Sciatic nerve (tissue), 2 donors: ENCODE data around the gene HTR1E. TPM values are rescaled to one million over a fixed set of nuclear protein-coding genes. Genes with fewer than 3 reads are reported as not detected.
"Not testable (repeated sequence)": the region's sequence is repeated elsewhere in the genome, so short reads cannot be mapped to it uniquely, and the experiment has no call there.

ENCODE experiments used
- ATAC-seq: fragments of 200-7000 bp; cut with Tn5 transposase; one replicate; pipeline ENCODE4 v1.9.1; 2020; ENCODE audit warnings: mild to moderate bottlenecking, moderate library complexity
- DNase-seq: peaks from one replicate; pipeline ENCODE4 v3.0.0-alpha.2; 2020; ENCODE audit warnings: low spot score
- intact Hi-C: fragments of 100-400 bp; cut with DNase I; formaldehyde crosslinking; loops from one replicate; pipeline ENCODE4 v1.14.2; 2022
- total RNA-seq: library from RNA; stranded (reverse); fragmentation: NEBNext Ultra II Directional; extraction: Animal tissue kit (Norgen Biotek cat#: 25700); gene quantifications from one replicate; pipeline ENCODE4 v1.2.1, GENCODE V29; 2021
- donor health status: DM: no; HTN: no; CAD: no.
- donor health status: DM: no; HTN: no; CAD: no.

HTR1E gene
- not detected for total RNA-seq

GRCh38 chr6:86937219-86938079 is at the start of gene HTR1E:
HTR1E (plus strand) TSS chr6:86937528; CDS start chr6:87015335, 77,807 bp downstream.
- peak; percentile 53 for ATAC-seq
- intact Hi-C loops: loop anchor here (5.0 kb wide), 1 partner anchor 1255 kb away; no protein-coding TSS in a partner anchor
- DNase-seq: no peak

- DNase-seq (no peak), ATAC-seq (no peak)
- intact Hi-C loops: no loop called here
These were observed 49.0 kb upstream of the HTR1E start for GRCh38 chr6:86888301-86888700.

GRCh38 chr6:86897265-86897664 is 40.1 kb upstream of the HTR1E start:
- ATAC-seq, intact Hi-C loops, DNase-seq: not testable (repeated sequence)

- intact Hi-C loops: no loop called here
- ATAC-seq: no peak
- DNase-seq: no peak
These were observed 23.5 kb upstream of the HTR1E start for GRCh38 chr6:86913795-86914194.

GRCh38 chr6:86916393-86916792 is 20.9 kb upstream of the HTR1E start:
- DNase-seq: no peak
- intact Hi-C loops: no loop called here
- no peak for ATAC-seq

GRCh38 chr6:86927138-86927537 is 10.2 kb upstream of the HTR1E start:
- ATAC-seq, DNase-seq, intact Hi-C loops: not testable (repeated sequence)

- ATAC-seq, DNase-seq, intact Hi-C loops: not testable (repeated sequence)
These were observed 9.5 kb upstream of the HTR1E start for GRCh38 chr6:86927859-86928258.

- ATAC-seq: no peak
- no peak for DNase-seq
- intact Hi-C loops: no loop called here
These were observed 3.0 kb upstream of the HTR1E start for GRCh38 chr6:86934365-86934764.

GRCh38 chr6:86936834-86937218 is 502 bp upstream of the HTR1E start:
- intact Hi-C loops: loop anchor here (5.0 kb wide), 1 partner anchor 1255 kb away; no protein-coding TSS in a partner anchor
- no peak for DNase-seq
- ATAC-seq: no peak

GRCh38 chr6:86938814-86939213 is 1.5 kb downstream of the HTR1E start:
- no peak for ATAC-seq
- DNase-seq: no peak
- intact Hi-C loops: loop anchor here (5.0 kb wide), 1 partner anchor 1253 kb away; no protein-coding TSS in a partner anchor

GRCh38 chr6:86941461-86941860 is 4.1 kb downstream of the HTR1E start:
- intact Hi-C loops: no loop called here
- no peak for DNase-seq
- no peak for ATAC-seq

GRCh38 chr6:86942769-86943516 is 5.6 kb downstream of the HTR1E start:
- intact Hi-C loops: no loop called here
- ATAC-seq (no peak), DNase-seq (no peak)

GRCh38 chr6:86943819-86944407 is 6.6 kb downstream of the HTR1E start:
- ATAC-seq (no peak), DNase-seq (no peak)
- intact Hi-C loops: no loop called here

GRCh38 chr6:86949771-86950170 is 12.4 kb downstream of the HTR1E start:
- intact Hi-C loops: loop anchor here (10.0 kb wide), 1 partner anchor 405 kb away; no protein-coding TSS in a partner anchor
- DNase-seq (no peak), ATAC-seq (no peak)

- DNase-seq: no peak
- intact Hi-C loops: loop anchor here (10.0 kb wide), 1 partner anchor 402 kb away; no protein-coding TSS in a partner anchor
- no peak for ATAC-seq
These were observed 15.7 kb downstream of the HTR1E start for GRCh38 chr6:86952991-86953390.

GRCh38 chr6:86959656-86960055 is 22.3 kb downstream of the HTR1E start:
- no peak for ATAC-seq
- intact Hi-C loops: loop anchor here (10.0 kb wide), 1 partner anchor 395 kb away; no protein-coding TSS in a partner anchor
- DNase-seq: no peak

GRCh38 chr6:86961455-86962200 is 24.3 kb downstream of the HTR1E start:
- intact Hi-C loops: no loop called here
- no peak for ATAC-seq

GRCh38 chr6:86963352-86963751 is 26.0 kb downstream of the HTR1E start:
- no peak for ATAC-seq
- DNase-seq: no peak
- intact Hi-C loops: no loop called here

More at GRCh38 chr6:86961455-86962200, 24.3 kb downstream of the HTR1E start:
- no peak for DNase-seq
